ENCODE data around the gene TTC9B. TPM values are rescaled to one million over a fixed set of nuclear protein-coding genes. Genes with fewer than 3 reads are reported as not detected.

TTC9B gene
- total RNA-seq (2021) (0.50 and 0.59 TPM in 2 replicates), Bru-seq, nascent RNA (percentile 22 among the genes with signal in this experiment), BruChase-seq, experiment 1, labeled RNA remaining after a 2-hour chase (percentile 19 among the genes with signal in this experiment), BruChase-seq, experiment 2, labeled RNA remaining after a 6-hour chase (percentile 27 among the genes with signal in this experiment)
- long read RNA-seq, partial matches to known transcripts, result 0 of 1 reads
- long read RNA-seq, other reads (novel, unspliced or antisense), result 1 of 1 reads

- H2AFZ ChIP-seq, result peak within 1 kb of the TSS; percentile 98
- no peak for DNase-seq
These were observed at the start of gene TTC9B for GRCh38 chr19:40217934-40218890. TSS of gene TTC9B (minus strand) at chr19:40218384. CDS start at chr19:40218381, 3 bp downstream.

DNA sequence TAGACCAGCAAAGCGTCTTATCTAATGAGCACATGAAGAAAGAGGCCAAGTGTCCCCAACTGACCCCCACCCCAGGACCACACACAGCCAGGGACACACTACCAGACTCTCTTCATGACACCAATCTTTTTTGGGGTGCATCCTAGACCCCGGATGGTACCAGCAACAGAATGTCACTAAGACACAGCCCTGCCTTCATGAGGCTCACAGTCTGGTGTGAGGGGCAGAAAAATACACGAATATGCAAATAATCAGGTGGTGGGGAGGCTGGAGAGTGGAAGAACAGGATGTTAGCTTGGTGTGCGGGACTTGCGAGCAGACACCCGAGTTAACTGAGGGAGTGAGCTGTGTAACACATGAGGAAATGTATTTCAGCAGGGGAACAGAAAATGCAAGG is 49.4 kb upstream of the TTC9B start:
- Histone ChIP-seq H3K27ac (no peak overlapping the region), H3K9me3 (ENCODE audit: insufficient read depth, low read depth) (no peaks in the 10 kb centered on the region), H3K27me3 (ENCODE audit: insufficient read depth, low read depth) (no peaks in the 10 kb centered on the region), H3K36me3 (ENCODE audit: low read depth) (no peaks in the 10 kb centered on the region), H2AFZ (no peak overlapping the region), H3F3A (ENCODE audit: insufficient read depth, low read depth) (no peaks in the 10 kb centered on the region), H3K4me1 (replicated peaks; ENCODE audit: insufficient read depth) (no peaks in the 10 kb centered on the region), H3K79me2 (ENCODE audit: low read depth) (peaks cover 24% of the 10 kb centered on the region; the same call in 1 of the 2 replicates), H3K4me3 (no peak overlapping the region), H3K9me2 (ENCODE audit: insufficient read depth) (no peaks in the 10 kb centered on the region), H3K4me2 (no peak overlapping the region), H4K20me1 (ENCODE audit: insufficient read depth) (peaks cover 58% of the 10 kb centered on the region)
- no peak for TF ChIP-seq EZH2 (IDR thresholded peaks at IDR 0.05; ENCODE audit: low read depth)
- TF ChIP-seq CTCF (conservative IDR thresholded peaks at IDR 0.05), result no peak
- no TSS peak for BruUV-seq (replicated peaks)
- ChIA-PET POLR2A (ENCODE audit: unreplicated experiment) (no interaction called here), CTCF (interaction anchor here (0.6 kb wide), 1 partner anchor 350 kb away, joined by 3 read pairs; no protein-coding TSS in a partner anchor)
- DNase-seq, result no peak
- intact Hi-C loops (cut with micrococcal nuclease; ENCODE audit: unreplicated experiment), result no loop called here

More at GRCh38 chr19:40217934-40218890, at the start of gene TTC9B:
- ChIA-PET CTCF (no interaction called here), POLR2A (ENCODE audit: unreplicated experiment) (no interaction called here)
- H3K4me3 ChIP-seq, result peak within 1 kb of the TSS; percentile 73
- H3K36me3 ChIP-seq (ENCODE audit: low read depth), result no peaks in the 10 kb centered on the region
- no TSS peak for BruUV-seq (replicated peaks)
- H3K27me3 ChIP-seq (ENCODE audit: insufficient read depth, low read depth), result no peaks in the 10 kb centered on the region
- no peaks in the 10 kb centered on the region for H3K79me2 ChIP-seq (ENCODE audit: low read depth)
- H4K20me1 ChIP-seq (ENCODE audit: insufficient read depth), result no peaks in the 10 kb centered on the region
- TF ChIP-seq CTCF (conservative IDR thresholded peaks at IDR 0.05) (no peak), EZH2 (IDR thresholded peaks at IDR 0.05; ENCODE audit: low read depth) (no peak)
- H3K9me2 ChIP-seq (ENCODE audit: insufficient read depth), result no peaks in the 10 kb centered on the region
- H3K27ac ChIP-seq, result peak within 1 kb of the TSS; percentile 47
- intact Hi-C loops (cut with micrococcal nuclease; ENCODE audit: unreplicated experiment), result loop anchor here (2.0 kb wide), 1 partner anchor 71 kb away; no protein-coding TSS in a partner anchor
- H3K9me3 ChIP-seq (ENCODE audit: insufficient read depth, low read depth), result no peaks in the 10 kb centered on the region
- H3F3A ChIP-seq (ENCODE audit: insufficient read depth, low read depth), result peaks cover 16% of the 10 kb centered on the region; the same call in 1 of the 2 replicates
- H3K4me2 ChIP-seq, result peak within 1 kb of the TSS; percentile 95
- peaks cover 17% of the 10 kb centered on the region for H3K4me1 ChIP-seq (replicated peaks; ENCODE audit: insufficient read depth)

DNA sequence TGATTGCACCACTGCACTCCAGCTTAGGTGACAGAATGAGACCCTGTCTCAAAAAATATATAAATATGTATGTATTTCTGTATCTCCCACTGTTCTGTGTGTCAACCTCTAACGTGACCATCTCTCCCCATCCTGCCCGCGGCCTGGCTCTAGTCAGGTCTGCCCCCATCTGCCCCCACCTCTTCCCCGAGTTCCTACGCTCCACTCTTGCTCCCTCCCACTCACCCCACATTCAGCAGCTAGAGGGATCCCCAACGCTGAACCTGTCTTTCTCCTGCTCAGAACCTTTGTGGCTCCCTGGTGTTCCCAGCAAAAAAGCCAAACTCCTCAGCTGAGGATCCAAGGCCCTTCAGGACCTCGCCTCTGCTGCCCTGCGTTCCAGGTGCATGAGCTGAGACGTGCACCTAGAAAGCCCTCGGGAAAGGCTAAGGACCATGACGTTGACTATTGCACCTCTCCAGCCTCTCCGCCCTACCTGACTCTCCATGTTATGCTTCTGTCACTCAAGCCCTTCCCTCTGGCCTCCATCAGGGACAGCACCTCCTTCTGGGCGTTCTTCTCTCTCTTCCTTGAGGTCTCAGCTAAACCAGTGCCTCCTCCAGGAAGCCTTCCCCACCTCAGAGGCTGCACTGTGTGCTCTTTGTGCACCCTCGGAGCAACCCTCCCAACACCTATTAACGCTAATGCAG is 48.9 kb upstream of the TTC9B start:
- intact Hi-C loops (cut with micrococcal nuclease; ENCODE audit: unreplicated experiment), result no loop called here
- BruUV-seq (replicated peaks), result no TSS peak

More for the DNA sequence above, 48.9 kb upstream of the TTC9B start:
- TF ChIP-seq EZH2 (IDR thresholded peaks at IDR 0.05; ENCODE audit: low read depth) (no peak), CTCF (conservative IDR thresholded peaks at IDR 0.05) (no peak)
- Histone ChIP-seq H3K4me3 (no peak overlapping the region), H4K20me1 (ENCODE audit: insufficient read depth) (peaks cover 58% of the 10 kb centered on the region), H3F3A (ENCODE audit: insufficient read depth, low read depth) (no peaks in the 10 kb centered on the region), H3K9me3 (ENCODE audit: insufficient read depth, low read depth) (no peaks in the 10 kb centered on the region), H3K27ac (no peak overlapping the region), H3K4me2 (no peak overlapping the region), H3K4me1 (replicated peaks; ENCODE audit: insufficient read depth) (no peaks in the 10 kb centered on the region), H3K79me2 (ENCODE audit: low read depth) (peaks cover 27% of the 10 kb centered on the region), H3K9me2 (ENCODE audit: insufficient read depth) (no peaks in the 10 kb centered on the region), H3K36me3 (ENCODE audit: low read depth) (no peaks in the 10 kb centered on the region), H3K27me3 (ENCODE audit: insufficient read depth, low read depth) (no peaks in the 10 kb centered on the region), H2AFZ (no peak overlapping the region)
- ChIA-PET CTCF (no interaction called here), POLR2A (ENCODE audit: unreplicated experiment) (no interaction called here)
- no peak for DNase-seq
